H9 (cell line): ENCODE results near the gene C5orf58. TPM values are rescaled to one million over a fixed set of nuclear protein-coding genes. Genes with fewer than 3 reads are reported as not detected.

Experiments used
- DNase-seq: peaks from one replicate; pipeline ENCODE4 v3.0.0-alpha.2; 2017
- H2AFZ ChIP-seq: one replicate; pipeline ENCODE4 v1.6.1; 2013; ENCODE audit warnings: mild to moderate bottlenecking, low read length, control low read depth, moderate library complexity
- H2AK5ac ChIP-seq: 2 replicates; pipeline ENCODE4 v1.6.1; 2013; ENCODE audit warnings: low read length, control low read depth, mixed read lengths; ENCODE audit not compliant: insufficient read length
- H2BK120ac ChIP-seq: one replicate; pipeline ENCODE4 v1.6.1; 2013; ENCODE audit warnings: low read depth, mild to moderate bottlenecking, low read length, control low read depth, inconsistent platforms; ENCODE audit not compliant: poor library complexity, severe bottlenecking
- H2BK12ac ChIP-seq: 2 replicates; pipeline ENCODE4 v1.6.1; 2013; ENCODE audit warnings: low read length, control low read depth, mixed read lengths, low read depth; ENCODE audit not compliant: insufficient read length
- H2BK15ac ChIP-seq: 2 replicates; pipeline ENCODE4 v1.6.1; 2013; ENCODE audit warnings: low read depth, low read length, control low read depth
- H2BK20ac ChIP-seq: one replicate; pipeline ENCODE4 v1.6.1; 2013; ENCODE audit warnings: low read depth, mild to moderate bottlenecking, low read length, control low read depth, inconsistent platforms; ENCODE audit not compliant: poor library complexity, severe bottlenecking
- H2BK5ac ChIP-seq: 2 replicates; pipeline ENCODE4 v1.6.1; 2013; ENCODE audit warnings: low read length, control low read depth, mixed read lengths; ENCODE audit not compliant: insufficient read length
- H3K14ac ChIP-seq: 2 replicates; pipeline ENCODE4 v1.6.1; 2013; ENCODE audit warnings: low read length, control low read depth; ENCODE audit not compliant: insufficient read depth
- H3K18ac ChIP-seq: 2 replicates; pipeline ENCODE4 v1.6.1; 2013; ENCODE audit warnings: low read depth, mild to moderate bottlenecking, mixed read lengths, low read length, control low read depth; ENCODE audit not compliant: insufficient read length
- H3K23ac ChIP-seq: 2 replicates; pipeline ENCODE4 v1.6.1; 2013; ENCODE audit warnings: low read length, control low read depth, mixed read lengths, low read depth; ENCODE audit not compliant: insufficient read length
- H3K23me2 ChIP-seq: 2 replicates; pipeline ENCODE4 v1.6.1; 2013; ENCODE audit warnings: low read depth, mild to moderate bottlenecking, mixed read lengths, low read length, control low read depth; ENCODE audit not compliant: insufficient read length, poor library complexity, severe bottlenecking
- H3K27ac ChIP-seq: 2 replicates; pipeline ENCODE4 v1.5.1; 2013; ENCODE audit warnings: low read length, control low read depth, mixed read lengths, low read depth; ENCODE audit not compliant: insufficient read length
- H3K27me3 ChIP-seq: 2 replicates; pipeline ENCODE4 v1.6.1; 2013; ENCODE audit warnings: low read length, control low read depth, inconsistent platforms; ENCODE audit not compliant: insufficient read depth
- H3K4ac ChIP-seq: 2 replicates; pipeline ENCODE4 v1.6.1; 2013; ENCODE audit warnings: low read depth, mild to moderate bottlenecking, control low read depth, inconsistent platforms, low read length, moderate library complexity
- H3K4me1 ChIP-seq: 2 replicates; pipeline ENCODE4 v1.6.1; 2013; ENCODE audit warnings: low read length, control low read depth, inconsistent platforms; ENCODE audit not compliant: insufficient read depth
- H3K4me2 ChIP-seq: 2 replicates; pipeline ENCODE4 v1.6.1; 2013; ENCODE audit warnings: low read length, control low read depth, mixed read lengths; ENCODE audit not compliant: insufficient read length, insufficient read depth
- H3K56ac ChIP-seq: 2 replicates; pipeline ENCODE4 v1.6.1; 2013; ENCODE audit warnings: low read depth, mild to moderate bottlenecking, mixed read lengths, low read length, control low read depth; ENCODE audit not compliant: insufficient read length
- H3K79me1 ChIP-seq: 2 replicates; pipeline ENCODE4 v1.6.1; 2013; ENCODE audit warnings: low read depth, mild to moderate bottlenecking, moderate library complexity, low read length, control low read depth, inconsistent platforms; ENCODE audit not compliant: insufficient read depth, poor library complexity, severe bottlenecking
- H3K79me2 ChIP-seq: 2 replicates; pipeline ENCODE4 v1.6.1; 2013; ENCODE audit warnings: low read length, control low read depth, inconsistent platforms; ENCODE audit not compliant: insufficient read depth
- H3K9ac ChIP-seq: 2 replicates; pipeline ENCODE4 v1.6.1; 2013; ENCODE audit warnings: low read length, control low read depth, mixed read lengths; ENCODE audit not compliant: insufficient read length; ENCODE audit errors: extremely low read depth
- H3K9me3 ChIP-seq: one replicate; pipeline ENCODE4 v1.6.1; 2013; ENCODE audit warnings: low read depth, low read length, inconsistent platforms; ENCODE audit not compliant: control insufficient read depth
- H3T11ph ChIP-seq: one replicate; pipeline ENCODE4 v1.6.1; 2013; ENCODE audit warnings: mild to moderate bottlenecking, low read length, control low read depth, inconsistent platforms
- H4K20me1 ChIP-seq: one replicate; pipeline ENCODE4 v1.6.1; 2013; ENCODE audit not compliant: control insufficient read depth, insufficient read length, insufficient read depth
- H4K5ac ChIP-seq: 2 replicates; pipeline ENCODE4 v1.6.1; 2013; ENCODE audit warnings: low read depth, mild to moderate bottlenecking, mixed read lengths, low read length, control low read depth; ENCODE audit not compliant: insufficient read length
- H4K8ac ChIP-seq: replicated peaks from 2 replicates; pipeline ENCODE4 v1.6.1; 2013; ENCODE audit warnings: low read length, control low read depth, mixed read lengths, low read depth; ENCODE audit not compliant: insufficient read length
- H4K91ac ChIP-seq: 2 replicates; pipeline ENCODE4 v1.6.1; 2013; ENCODE audit warnings: low read depth, mild to moderate bottlenecking, moderate library complexity, mixed read lengths, low read length, control low read depth; ENCODE audit not compliant: insufficient read length
- H3K27ac Mint-ChIP-seq, 3 experiments: 2 replicates in 2 of 3; 3 replicates in 1 of 3; pipeline ENCODE4 v1.8.0; 2020 to 2021; ENCODE audit warnings: mixed read lengths in 3 of 3, mild to moderate bottlenecking in 1 of 3, moderate library complexity in 1 of 3
- H3K27me3 Mint-ChIP-seq: 2 replicates; pipeline ENCODE4 v1.8.0; 2021; ENCODE audit warnings: low read depth, mild to moderate bottlenecking, moderate library complexity, mixed read lengths
- H3K36me3 Mint-ChIP-seq, 3 experiments: 2 replicates in 2 of 3; 3 replicates in 1 of 3; pipeline ENCODE4 v1.8.0; 2020 to 2021; ENCODE audit warnings: low read depth in 3 of 3, mixed read lengths in 3 of 3; ENCODE audit not compliant: insufficient read depth in 1 of 3
- H3K4me1 Mint-ChIP-seq, 2 experiments: 2 replicates each; pipeline ENCODE4 v1.8.0; 2020; ENCODE audit warnings: mixed read lengths in 2 of 2
- H3K4me3 Mint-ChIP-seq, 2 experiments: 2 replicates in 1 of 2; 3 replicates in 1 of 2; pipeline ENCODE4 v1.8.0; 2020 to 2021; ENCODE audit warnings: mild to moderate bottlenecking in 2 of 2, mixed read lengths in 2 of 2, moderate library complexity in 1 of 2
- H3K9me3 Mint-ChIP-seq, 2 experiments: 2 replicates in 1 of 2; 3 replicates in 1 of 2; pipeline ENCODE4 v1.8.0; 2020; ENCODE audit warnings: mild to moderate bottlenecking in 2 of 2, mixed read lengths in 2 of 2, moderate library complexity in 1 of 2
- CTCF ChIP-seq: fragments of 200-600 bp; sonication (generic); conservative IDR thresholded peaks from 3 replicates; pipeline ENCODE4 v1.8.0; 2021; ENCODE audit warnings: antibody characterized with exemption, mild to moderate bottlenecking
- WGBS: extraction: QIAGEN DNeasy Blood & Tissue Kit; methylation state at CpG from one replicate; pipeline ENCODE4 v1.1.7; 2013; ENCODE audit warnings: missing lambda C conversion rate, low lambda C conversion rate, mixed read lengths; ENCODE audit not compliant: insufficient read length; ENCODE audit errors: extremely low coverage; 5-methylcytosine and 5-hydroxymethylcytosine counted together
- total RNA-seq: library from RNA; stranded (reverse); gene quantifications from 2 replicates; pipeline ENCODE4 v1.2.1, GENCODE V29; 2021

C5orf58 gene
- total RNA-seq, 1 experiment from 2014 or later: 0.90 TPM

DNA sequence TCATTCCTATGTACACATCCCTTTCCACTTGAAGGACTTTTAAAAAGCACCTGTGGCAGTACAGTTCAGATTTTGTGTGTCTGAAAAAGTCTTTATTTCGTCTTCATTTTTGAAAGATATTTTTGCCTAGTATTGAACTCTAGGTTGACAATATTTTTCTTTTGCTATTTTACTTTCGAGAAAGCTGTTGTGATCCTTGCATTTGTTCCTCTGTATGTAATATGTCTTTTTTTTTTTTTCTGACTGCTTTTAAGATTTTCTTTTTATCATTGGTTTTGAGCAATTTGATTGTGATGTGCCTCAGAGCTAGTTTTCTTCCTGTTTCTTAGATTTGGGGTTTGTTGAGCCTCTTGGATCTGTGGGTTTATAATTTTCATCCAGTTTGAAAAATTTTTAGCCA is 51.4 kb downstream of the C5orf58 start:
- Histone ChIP-seq H2BK5ac (no peak overlapping the region), H4K5ac (no peak overlapping the region), H3K79me1 (no peaks in the 10 kb centered on the region), H3T11ph (no peak overlapping the region), H3K9ac (no peak overlapping the region), H2BK15ac (no peak overlapping the region), H3K23ac (no peak overlapping the region), H3K23me2 (peaks cover 3% of the 10 kb centered on the region), H3K4ac (no peak overlapping the region), H3K79me2 (no peaks in the 10 kb centered on the region), H3K4me1 (peaks cover 13% of the 10 kb centered on the region; the same call in 1 of the 2 replicates), H4K8ac (no peak overlapping the region), H2BK120ac (no peak overlapping the region), H2BK12ac (no peak overlapping the region), H3K9me3 (peaks cover 14% of the 10 kb centered on the region), H3K27me3 (no peaks in the 10 kb centered on the region), H3K27ac (no peak overlapping the region), H3K14ac (no peak overlapping the region), H2AFZ (no peak overlapping the region), H3K4me2 (no peak overlapping the region), H4K20me1 (no peaks in the 10 kb centered on the region), H2BK20ac (no peak overlapping the region), H2AK5ac (no peak overlapping the region), H3K56ac (no peak overlapping the region), H4K91ac (no peak overlapping the region), H3K18ac (no peak overlapping the region)
- Mint-ChIP-seq H3K9me3 (peaks cover 22 to 32% of the 10 kb centered on the region in 2 experiments), H3K27me3 (peaks cover 7% of the 10 kb centered on the region), H3K36me3 (peaks cover 7 to 28% (median 16%) of the 10 kb centered on the region in 3 experiments), H3K27ac (no peak overlapping the region), H3K4me1 (peaks cover 47% of the 10 kb centered on the region in 2 experiments), H3K4me3 (no peak overlapping the region)
- no CpG with 5 or more reads among the region's 2 CpGs for WGBS
- TF ChIP-seq CTCF: no peak
- DNase-seq: no peak
